ENCODE results near the gene P3H3. TPM values are rescaled to one million over a fixed set of nuclear protein-coding genes. Genes with fewer than 3 reads are reported as not detected.

Gene P3H3
- total RNA-seq, 4 donors from 2014 or later, result 5.0 to 30.5 (median 14.3) TPM

- H3K27me3 ChIP-seq, result no peaks in the 10 kb centered on the region
- no peaks in the 10 kb centered on the region for H3K4me1 ChIP-seq
- 67% methylated on average over 14 of the region's 24 CpGs for WGBS
- no peaks in the 10 kb centered on the region for H3K9me3 ChIP-seq
- no peak within 1 kb of the TSS for H3K27ac ChIP-seq
- H3K36me3 ChIP-seq, result peaks cover 53% of the 10 kb centered on the region
- TF ChIP-seq POLR2A (IDR thresholded peaks at IDR 0.05), result no peak
- TF ChIP-seq CTCF (IDR thresholded peaks at IDR 0.05), result no peak
- no peak for TF ChIP-seq EP300 (IDR thresholded peaks at IDR 0.05)
- no peak for TF ChIP-seq POLR2AphosphoS5 (IDR thresholded peaks at IDR 0.05)
- no peak for DNase-seq (ENCODE audit: low spot score in 2 of 2)
- no peak within 1 kb of the TSS for H3K4me3 ChIP-seq
Observed at GRCh38 chr12:6840761-6841515, 12.7 kb downstream of the P3H3 start, which contains the start of gene GNB3. TSS of gene GNB3 (plus strand) at chr12:6840925. CDS start at chr12:6841288, 363 bp downstream.

- H3K27ac ChIP-seq, result no peak overlapping the region
- TF ChIP-seq CTCF (IDR thresholded peaks at IDR 0.05) (no peak), POLR2A (IDR thresholded peaks at IDR 0.05) (no peak), EP300 (IDR thresholded peaks at IDR 0.05) (no peak), POLR2AphosphoS5 (IDR thresholded peaks at IDR 0.05) (no peak)
- no peaks in the 10 kb centered on the region for H3K4me1 ChIP-seq
- H3K27me3 ChIP-seq, result no peaks in the 10 kb centered on the region
- H3K9me3 ChIP-seq, result no peaks in the 10 kb centered on the region
- no peak overlapping the region for H3K4me3 ChIP-seq
- WGBS, result 95% methylated on average over 4 of the region's 4 CpGs
- H3K36me3 ChIP-seq, result peaks cover 62% of the 10 kb centered on the region
- DNase-seq (ENCODE audit: low spot score in 2 of 2), result no peak
Observed at GRCh38 chr12:6842075-6842474, 13.9 kb downstream of the P3H3 start.

GRCh38 chr12:6843118-6843902, 15.1 kb downstream of the P3H3 start:
- Histone ChIP-seq H3K4me1 (no peaks in the 10 kb centered on the region), H3K36me3 (peaks cover 62% of the 10 kb centered on the region), H3K27ac (no peak overlapping the region), H3K9me3 (no peaks in the 10 kb centered on the region), H3K27me3 (no peaks in the 10 kb centered on the region), H3K4me3 (no peak overlapping the region)
- TF ChIP-seq EP300 (IDR thresholded peaks at IDR 0.05) (no peak), POLR2AphosphoS5 (IDR thresholded peaks at IDR 0.05) (no peak), CTCF (IDR thresholded peaks at IDR 0.05) (no peak), POLR2A (IDR thresholded peaks at IDR 0.05) (no peak)
- 64% methylated on average over 15 of the region's 16 CpGs for WGBS
- DNase-seq (ENCODE audit: low spot score in 2 of 2), result no peak

GRCh38 chr12:6845395-6845794, 17.2 kb downstream of the P3H3 start:
- TF ChIP-seq CTCF (IDR thresholded peaks at IDR 0.05) (no peak), POLR2AphosphoS5 (IDR thresholded peaks at IDR 0.05) (no peak), POLR2A (IDR thresholded peaks at IDR 0.05) (no peak), EP300 (IDR thresholded peaks at IDR 0.05) (no peak)
- H3K27me3 ChIP-seq, result no peaks in the 10 kb centered on the region
- peaks cover under 1% of the 10 kb centered on the region for H3K4me1 ChIP-seq
- no peak overlapping the region for H3K27ac ChIP-seq
- no peak for DNase-seq (ENCODE audit: low spot score in 2 of 2)
- no peak overlapping the region for H3K4me3 ChIP-seq
- peaks cover 48% of the 10 kb centered on the region for H3K36me3 ChIP-seq
- H3K9me3 ChIP-seq, result no peaks in the 10 kb centered on the region
- 91% methylated on average over 15 of the region's 17 CpGs for WGBS

GRCh38 chr12:6846316-6846869, 18.2 kb downstream of the P3H3 start:
- TF ChIP-seq EP300 (IDR thresholded peaks at IDR 0.05) (no peak), CTCF (IDR thresholded peaks at IDR 0.05) (no peak), POLR2AphosphoS5 (IDR thresholded peaks at IDR 0.05) (no peak), POLR2A (IDR thresholded peaks at IDR 0.05) (no peak)
- H3K9me3 ChIP-seq, result no peaks in the 10 kb centered on the region
- H3K27ac ChIP-seq, result no peak overlapping the region
- no peaks in the 10 kb centered on the region for H3K27me3 ChIP-seq
- 83% methylated on average over 7 of the region's 7 CpGs for WGBS
- DNase-seq (ENCODE audit: low spot score in 2 of 2), result no peak
- no peak overlapping the region for H3K4me3 ChIP-seq
- peaks cover 48% of the 10 kb centered on the region for H3K36me3 ChIP-seq
- peaks cover 7% of the 10 kb centered on the region for H3K4me1 ChIP-seq
